GM12875 (cell line): Measurements from ENCODE around the gene LIPH.

Source experiments
- H3K4me3 ChIP-seq: one replicate; pipeline ENCODE4 v1.5.1; 2011; ENCODE audit warnings: low read depth, low read length, control low read depth
- TF ChIP-seq, protein P1 (sequence below): IDR thresholded peaks from 2 replicates; pipeline ENCODE4 v1.5.1; 2011; ENCODE audit warnings: low read depth, mild to moderate bottlenecking, control low read depth, inconsistent platforms, low read length, moderate library complexity, borderline replicate concordance; ENCODE audit not compliant: insufficient read depth

Gene LIPH

DNA sequence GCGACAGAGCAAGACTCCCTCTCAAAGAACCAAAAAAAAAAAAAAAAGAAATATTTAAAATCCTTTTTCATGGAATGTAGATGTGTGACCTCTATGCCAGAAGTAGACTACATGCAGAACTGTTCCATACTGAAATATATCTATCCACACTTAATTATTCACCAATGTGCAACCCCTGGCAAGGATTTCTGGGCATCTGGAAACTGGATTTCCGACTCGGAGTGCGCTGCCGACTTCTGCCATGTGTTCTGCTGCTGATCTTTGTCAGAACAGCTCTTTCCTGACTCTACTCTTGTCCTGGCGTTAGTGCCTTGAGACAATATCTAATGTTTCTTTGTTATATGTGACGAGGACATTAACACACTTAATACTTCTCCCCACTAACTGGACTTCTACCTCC is 11.7 kb downstream of the LIPH start:
- no peak overlapping the region for H3K4me3 ChIP-seq
- TF ChIP-seq, protein P1, sequence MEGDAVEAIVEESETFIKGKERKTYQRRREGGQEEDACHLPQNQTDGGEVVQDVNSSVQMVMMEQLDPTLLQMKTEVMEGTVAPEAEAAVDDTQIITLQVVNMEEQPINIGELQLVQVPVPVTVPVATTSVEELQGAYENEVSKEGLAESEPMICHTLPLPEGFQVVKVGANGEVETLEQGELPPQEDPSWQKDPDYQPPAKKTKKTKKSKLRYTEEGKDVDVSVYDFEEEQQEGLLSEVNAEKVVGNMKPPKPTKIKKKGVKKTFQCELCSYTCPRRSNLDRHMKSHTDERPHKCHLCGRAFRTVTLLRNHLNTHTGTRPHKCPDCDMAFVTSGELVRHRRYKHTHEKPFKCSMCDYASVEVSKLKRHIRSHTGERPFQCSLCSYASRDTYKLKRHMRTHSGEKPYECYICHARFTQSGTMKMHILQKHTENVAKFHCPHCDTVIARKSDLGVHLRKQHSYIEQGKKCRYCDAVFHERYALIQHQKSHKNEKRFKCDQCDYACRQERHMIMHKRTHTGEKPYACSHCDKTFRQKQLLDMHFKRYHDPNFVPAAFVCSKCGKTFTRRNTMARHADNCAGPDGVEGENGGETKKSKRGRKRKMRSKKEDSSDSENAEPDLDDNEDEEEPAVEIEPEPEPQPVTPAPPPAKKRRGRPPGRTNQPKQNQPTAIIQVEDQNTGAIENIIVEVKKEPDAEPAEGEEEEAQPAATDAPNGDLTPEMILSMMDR: no peak

DNA sequence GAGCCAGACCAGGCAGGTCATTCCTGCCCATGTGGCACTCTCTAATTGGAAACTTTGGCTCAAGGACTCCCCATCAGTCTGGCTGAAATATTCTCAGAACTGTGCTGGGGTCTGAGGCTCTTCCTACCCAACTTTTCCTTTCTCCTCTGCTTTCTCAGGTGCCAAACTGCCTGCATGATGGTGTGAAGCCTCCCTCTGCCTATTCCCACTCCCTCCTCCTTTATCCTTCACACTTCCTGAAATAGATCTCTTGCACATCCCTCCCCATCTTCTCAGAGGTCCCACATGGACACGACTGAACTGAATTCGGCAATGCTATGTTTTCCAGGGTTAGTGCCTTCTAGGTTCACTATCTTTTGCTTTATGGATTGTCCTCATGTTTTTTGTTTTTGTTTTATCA is 12.5 kb downstream of the LIPH start:
- no peak overlapping the region for H3K4me3 ChIP-seq
- TF ChIP-seq, protein P1: no peak

DNA sequence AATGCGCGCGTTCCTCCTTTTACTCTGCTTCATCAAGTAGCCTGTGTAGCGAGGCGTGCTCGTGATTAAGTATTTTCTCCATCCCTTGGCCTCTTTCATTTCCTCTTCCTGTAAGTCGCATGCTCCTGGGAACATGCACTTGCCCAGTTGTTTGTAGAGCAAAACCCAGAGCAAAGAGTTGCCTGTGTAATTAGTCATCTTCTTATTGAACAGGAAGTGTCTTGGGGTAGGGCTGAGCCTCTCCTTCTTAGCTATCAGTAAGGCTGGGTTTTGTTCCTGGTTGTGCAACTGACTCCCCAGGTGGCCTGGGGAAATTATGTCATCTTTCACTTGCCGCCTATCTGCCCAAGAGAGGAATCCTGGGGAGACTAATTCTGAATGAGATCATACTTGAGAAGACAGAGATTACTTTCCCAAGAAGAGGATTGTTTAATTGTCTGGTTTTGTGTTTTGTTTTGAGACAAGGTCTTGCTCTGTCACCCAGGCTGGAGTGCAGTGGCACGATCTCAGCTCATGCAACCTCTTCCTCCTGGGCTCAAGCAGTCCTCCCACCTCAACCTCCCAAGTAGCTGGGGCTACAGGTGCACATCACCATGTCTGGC is 14.9 kb downstream of the LIPH start:
- H3K4me3 ChIP-seq: no peak overlapping the region
- TF ChIP-seq, protein P1: no peak

DNA sequence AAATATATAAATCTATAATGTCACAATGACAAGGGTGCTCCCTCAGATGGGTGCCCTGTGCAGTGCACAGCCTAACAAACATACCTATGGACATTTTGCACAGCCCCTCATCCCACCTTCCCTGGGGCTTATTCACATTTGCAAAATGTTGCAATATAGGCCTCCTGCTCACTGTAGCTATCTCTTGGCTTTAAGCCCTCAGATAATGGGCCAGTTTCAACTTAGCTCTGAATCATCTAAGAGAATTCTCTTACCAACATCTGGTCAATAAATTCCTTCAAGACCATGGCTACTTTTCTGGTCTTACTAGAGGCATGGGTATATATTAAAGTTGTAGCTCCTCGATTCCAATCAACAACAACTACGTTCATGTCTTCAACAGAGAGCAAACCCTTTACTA is 17.9 kb downstream of the LIPH start:
- H3K4me3 ChIP-seq: no peak overlapping the region
- TF ChIP-seq, protein P1: no peak

DNA sequence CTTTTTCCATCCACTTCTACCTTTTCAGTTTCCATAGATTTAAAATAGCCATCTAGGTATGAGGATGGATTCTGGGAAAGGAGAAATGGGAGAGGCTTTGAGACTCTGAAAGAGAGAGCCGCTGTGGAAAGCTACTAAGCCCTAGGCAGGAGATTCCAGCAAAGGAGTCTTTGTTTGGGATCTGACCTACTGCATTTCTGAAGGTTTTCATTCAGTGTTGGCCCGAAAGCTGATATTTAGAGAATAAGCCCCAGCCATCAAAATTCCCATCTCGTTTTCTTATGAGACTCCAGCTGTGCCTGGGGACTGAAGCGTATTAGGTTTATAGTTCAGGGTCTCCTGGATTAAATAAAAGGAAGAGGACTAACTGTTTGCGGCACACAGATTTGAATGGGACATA is 19.5 kb downstream of the LIPH start:
- TF ChIP-seq, protein P1: no peak
- no peak overlapping the region for H3K4me3 ChIP-seq

DNA sequence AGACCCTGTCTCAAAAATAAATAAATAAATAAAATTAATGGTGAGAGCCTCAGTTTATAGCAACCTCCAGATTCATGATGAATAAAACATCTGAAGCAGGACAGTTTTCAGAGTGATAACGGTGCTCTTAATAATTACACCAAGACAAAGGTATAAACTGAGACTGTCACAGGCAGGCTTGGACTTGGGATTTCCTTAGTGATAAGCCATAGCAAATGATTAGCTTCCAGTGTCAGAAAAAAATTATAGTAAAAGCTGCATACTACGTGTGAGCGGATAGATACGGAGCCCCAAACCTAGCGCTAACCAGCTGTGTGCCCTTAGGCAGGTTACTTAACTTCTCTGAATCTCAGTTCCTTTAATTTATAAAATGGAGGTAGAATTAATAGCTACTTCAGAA is 21.5 kb downstream of the LIPH start:
- TF ChIP-seq, protein P1: no peak
- H3K4me3 ChIP-seq: no peak overlapping the region

DNA sequence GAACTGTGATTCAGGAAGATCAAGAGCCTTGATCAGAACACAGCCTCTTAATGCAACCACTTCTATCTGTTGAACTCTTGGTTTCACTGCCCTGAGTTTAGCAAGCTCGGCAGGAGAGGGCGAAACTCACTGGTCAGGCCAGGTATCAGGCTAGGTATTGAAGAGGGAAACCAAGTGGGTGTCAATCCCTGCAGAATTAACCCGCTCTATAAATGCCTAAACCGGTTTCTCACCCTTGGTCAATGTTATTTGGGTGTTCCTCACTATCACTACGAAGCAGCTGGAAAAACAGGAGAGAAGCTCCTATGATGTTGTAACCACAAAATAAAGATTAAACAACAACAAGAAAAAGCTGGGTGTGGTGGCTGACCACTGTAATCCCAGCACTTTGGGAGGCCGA is 23.9 kb downstream of the LIPH start:
- TF ChIP-seq, protein P1: no peak
- H3K4me3 ChIP-seq: no peak overlapping the region
